Upper lobe of left lung (tissue), 4 donors: ENCODE measurements around the gene DNLZ.

ENCODE experiments used
- CTCF ChIP-seq, 6 experiments: fragments of 450-650 bp in 4 of 6; fragments of 200-600 bp in 2 of 6; sonication (generic) in 2 of 6; IDR thresholded peaks; one replicate each; pipeline ENCODE4 v1.5.1; 2016 to 2019; ENCODE audit warnings: antibody characterized with exemption in 6 of 6
- POLR2AphosphoS5 ChIP-seq, 2 donors: sonication (generic); formaldehyde crosslinking; IDR thresholded peaks; one replicate each; pipeline ENCODE4 v1.5.1; 2017; ENCODE audit warnings: antibody characterized with exemption in 2 of 2

- no peak for TF ChIP-seq CTCF (IDR thresholded peaks at IDR 0.05)
- TF ChIP-seq POLR2AphosphoS5 (IDR thresholded peaks at IDR 0.05), result peak; percentile 99
Observed at GRCh38 chr9:136410500-136411287, 47.1 kb upstream of the DNLZ start, which contains the start of the genes ENTR1 and PMPCA.
